SH-SY5Y (cell line): ENCODE data around the gene LPCAT1.

Experiments used
- GATA2 ChIP-seq: IDR thresholded peaks from 2 replicates; pipeline ENCODE4 v1.6.1; 2011; ENCODE audit warnings: mild to moderate bottlenecking, low read depth, low read length
- GATA3 ChIP-seq: IDR thresholded peaks from 2 replicates; pipeline ENCODE4 v1.6.1; 2011; ENCODE audit warnings: low read depth, mild to moderate bottlenecking, low read length, moderate library complexity

- TF ChIP-seq GATA2, result no peak
- TF ChIP-seq GATA3, result no peak
Measured at GRCh38 chr5:1550287-1551076, 26.7 kb upstream of the LPCAT1 start.
